GM21381 (cell line): ENCODE measurements around the gene OR6B1.

Experiments
- ATAC-seq: cut with Tn5 transposase; IDR thresholded peaks from one replicate; pipeline ENCODE4 v1.9.1; 2021; ENCODE audit warnings: mild to moderate bottlenecking, moderate library complexity; ENCODE audit not compliant: unreplicated experiment

Gene OR6B1

DNA sequence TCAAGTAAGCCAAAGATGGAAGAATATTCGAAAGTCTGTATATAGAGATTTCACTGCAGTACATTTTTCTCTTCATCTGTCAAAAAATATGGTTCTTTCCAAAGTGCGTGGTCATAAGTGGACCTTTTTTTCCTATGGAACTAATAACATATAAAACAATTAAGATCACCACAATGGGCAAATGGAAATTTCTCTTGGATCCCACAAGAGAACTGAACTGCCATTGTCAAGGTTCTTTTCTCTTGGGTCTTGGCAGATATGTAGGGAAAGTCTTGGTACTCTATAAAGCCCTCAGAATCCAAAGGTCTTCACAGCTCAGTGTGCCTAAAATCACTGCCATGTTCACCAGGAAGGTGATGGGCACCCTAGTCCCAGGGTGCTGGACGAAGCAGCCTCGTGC, at the start of gene OR6B1:
Gene OR6B1 (plus strand): TSS at position 301 of the 400 bp plus-strand sequence. CDS start 3,677 bp downstream, outside the sequence.
- ATAC-seq: no peak

DNA sequence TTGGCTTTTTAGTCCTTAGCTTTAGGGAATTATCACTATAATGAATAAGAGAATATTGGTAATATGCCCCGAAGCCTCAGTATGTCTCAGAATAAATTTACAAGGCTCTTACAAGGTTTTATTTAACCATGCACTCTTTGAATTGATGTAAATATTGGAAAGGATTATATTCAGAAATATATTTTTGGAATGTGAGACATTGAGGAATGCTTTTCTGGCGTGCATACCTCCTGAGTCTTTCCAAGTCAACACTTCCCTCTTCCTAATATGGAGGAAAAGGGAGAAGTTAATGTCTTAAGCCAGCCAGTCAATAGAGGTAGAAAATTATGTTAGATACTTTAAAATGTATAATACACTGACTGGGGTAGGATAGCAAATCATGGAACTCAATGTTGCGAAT, 46.7 kb upstream of the OR6B1 start:
- ATAC-seq: no peak

DNA sequence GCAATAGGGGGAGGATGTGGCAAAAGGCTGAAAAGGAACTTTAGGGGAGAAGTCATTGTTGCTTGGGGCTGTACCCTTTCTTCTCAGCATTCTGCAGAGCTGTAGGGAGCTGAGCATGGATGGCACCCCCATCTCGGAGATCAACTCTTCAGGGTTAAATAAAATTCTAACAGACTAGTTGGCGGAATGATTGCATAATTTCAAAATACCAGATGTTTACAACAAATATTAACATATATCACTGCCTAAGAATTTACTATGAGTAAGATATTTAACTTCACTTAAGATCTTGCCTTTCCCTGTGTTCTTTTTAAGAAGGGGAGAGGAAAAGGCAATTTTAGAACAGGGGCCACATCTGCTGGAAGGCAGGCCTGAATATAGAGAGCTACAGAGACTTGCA, 46.0 kb upstream of the OR6B1 start:
- ATAC-seq: no peak

DNA sequence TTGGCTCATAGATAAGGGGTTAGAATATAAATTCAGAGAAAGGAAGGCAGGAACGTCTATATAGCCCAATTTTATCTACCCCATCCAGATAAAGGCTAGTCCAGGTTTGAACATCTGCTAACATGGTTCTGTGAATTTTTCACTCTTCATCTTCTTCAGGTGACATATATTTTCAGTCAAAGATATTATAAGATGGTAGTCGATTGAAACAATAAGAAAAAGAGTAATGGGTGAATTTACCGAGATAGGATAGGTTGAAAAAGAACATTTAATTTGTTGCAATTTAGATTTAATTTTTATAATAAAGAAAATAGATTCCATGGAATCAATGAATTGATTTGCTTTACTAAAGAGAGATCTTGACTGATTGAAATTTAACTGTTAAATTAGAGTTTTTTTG, 45.6 kb upstream of the OR6B1 start, which contains the start of gene OR2F1:
Gene OR2F1 (plus strand): TSS at position 301 of the 400 bp plus-strand sequence. CDS start 5,127 bp downstream, outside the sequence.
- no peak for ATAC-seq

DNA sequence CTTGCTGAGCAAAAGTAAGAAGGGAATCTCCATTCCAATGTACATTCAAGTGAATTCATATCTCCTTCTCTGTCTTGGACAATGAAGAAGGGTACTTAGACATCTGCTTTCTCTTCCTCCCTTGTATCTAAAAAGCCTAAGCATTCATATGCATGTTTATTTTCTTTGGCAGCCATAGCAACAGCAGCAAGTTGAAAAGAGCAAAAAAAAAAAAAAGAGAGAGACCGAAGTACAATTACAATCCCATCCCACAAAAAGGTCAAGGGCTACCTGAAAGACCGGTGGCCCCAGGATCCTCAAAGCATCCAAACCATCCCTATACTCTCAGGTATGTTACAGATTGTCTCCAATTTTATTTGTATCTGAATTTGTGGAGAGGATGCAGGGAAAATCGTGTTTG, 41.3 kb upstream of the OR6B1 start:
- ATAC-seq: no peak

DNA sequence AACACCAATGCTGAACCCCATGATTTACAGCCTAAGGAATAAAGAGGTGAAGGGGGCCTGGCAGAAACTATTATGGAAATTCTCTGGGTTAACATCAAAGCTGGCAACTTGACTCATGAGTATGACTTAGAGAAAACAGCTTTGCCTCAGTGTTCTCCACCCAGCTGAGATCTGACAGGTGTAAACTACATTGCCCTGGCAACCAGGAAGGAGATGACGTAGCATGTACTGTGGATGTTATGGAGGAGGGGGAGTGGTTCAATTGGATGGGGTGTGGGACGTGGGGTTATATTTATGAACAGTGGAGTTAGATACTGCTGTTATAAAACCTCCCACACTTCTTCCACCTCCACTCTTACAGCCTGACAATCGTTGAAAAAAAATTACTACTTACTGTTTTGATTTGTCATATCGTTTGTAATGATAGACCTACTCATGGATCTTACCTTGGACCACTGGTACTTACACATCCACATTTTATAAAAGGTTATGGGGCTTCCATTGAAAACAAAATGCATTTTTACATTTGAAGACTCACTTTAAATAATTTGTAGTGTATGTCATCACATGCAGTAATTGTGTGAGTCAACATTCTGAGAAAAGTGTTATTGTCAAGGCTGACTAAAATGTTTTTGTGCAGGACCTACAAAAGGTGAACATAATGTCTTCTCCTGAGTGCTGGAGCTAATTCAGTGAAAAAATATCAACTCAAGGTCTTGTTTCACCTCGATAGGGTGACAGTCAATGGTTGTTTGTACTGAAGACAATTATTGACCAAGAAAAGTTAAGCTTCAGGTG, 39.1 kb upstream of the OR6B1 start:
- ATAC-seq: no peak

DNA sequence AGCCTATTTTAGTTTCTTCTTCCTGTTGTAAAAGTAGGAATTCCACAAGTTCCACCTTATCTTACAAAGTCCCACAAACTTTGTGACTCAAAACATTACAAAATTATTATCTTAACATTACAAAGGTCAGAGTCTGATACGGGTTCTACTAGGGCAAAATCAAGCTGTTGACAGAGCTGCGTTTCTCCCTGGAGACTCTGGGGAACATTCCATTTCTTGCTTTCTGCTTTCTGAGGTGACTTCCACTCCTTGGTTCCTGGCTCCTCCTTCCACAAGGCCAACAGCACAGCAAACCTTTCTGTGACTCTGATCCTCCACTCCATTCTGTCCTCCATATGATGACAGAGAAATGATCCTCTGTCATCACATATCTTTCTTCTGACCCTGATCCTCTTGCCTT, 34.8 kb upstream of the OR6B1 start:
- no peak for ATAC-seq

DNA sequence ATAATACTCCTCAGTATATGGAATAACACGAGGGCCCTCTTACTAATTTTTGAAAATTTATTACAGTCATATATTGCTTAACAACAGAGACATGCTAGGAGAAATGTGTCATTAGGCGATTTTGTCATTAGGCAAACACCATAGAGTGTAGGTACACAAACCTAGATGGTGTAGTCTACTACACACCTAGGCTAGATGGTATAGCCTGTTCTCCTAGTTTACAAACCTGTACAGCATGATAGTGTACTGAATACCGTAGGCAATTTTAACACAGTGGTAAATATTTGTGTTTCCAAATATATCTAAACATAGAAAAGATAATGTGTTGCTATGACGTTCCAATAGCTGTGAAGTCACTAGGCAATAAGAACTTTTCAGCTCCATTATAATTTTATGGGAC, 32.7 kb upstream of the OR6B1 start:
- ATAC-seq: no peak

DNA sequence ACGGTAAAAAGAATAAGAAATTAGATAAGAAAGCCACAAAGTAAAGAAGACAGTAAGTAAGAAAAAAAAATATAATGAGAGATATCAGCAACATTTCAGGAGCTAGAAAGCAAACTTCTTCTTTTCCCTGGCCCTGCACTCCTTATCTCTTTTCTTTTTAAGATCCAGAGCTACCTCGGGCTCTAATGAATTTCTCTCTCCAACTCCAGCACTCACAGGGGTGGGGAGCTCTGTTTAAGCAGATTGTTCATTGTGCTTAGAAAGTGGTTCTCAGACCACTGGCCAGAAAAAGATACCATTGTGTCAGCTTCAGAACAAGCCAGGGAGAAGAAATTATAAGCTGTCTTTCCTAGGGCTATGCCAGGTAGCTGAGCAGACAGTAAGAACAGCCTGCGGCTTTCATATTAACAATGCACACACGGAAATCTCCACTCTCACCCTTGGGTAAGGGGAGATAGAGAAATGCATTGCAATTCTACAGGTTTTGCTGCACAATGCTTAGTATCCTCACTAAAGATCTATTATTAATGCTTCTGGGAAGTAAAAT, 26.2 kb upstream of the OR6B1 start:
- no peak for ATAC-seq

DNA sequence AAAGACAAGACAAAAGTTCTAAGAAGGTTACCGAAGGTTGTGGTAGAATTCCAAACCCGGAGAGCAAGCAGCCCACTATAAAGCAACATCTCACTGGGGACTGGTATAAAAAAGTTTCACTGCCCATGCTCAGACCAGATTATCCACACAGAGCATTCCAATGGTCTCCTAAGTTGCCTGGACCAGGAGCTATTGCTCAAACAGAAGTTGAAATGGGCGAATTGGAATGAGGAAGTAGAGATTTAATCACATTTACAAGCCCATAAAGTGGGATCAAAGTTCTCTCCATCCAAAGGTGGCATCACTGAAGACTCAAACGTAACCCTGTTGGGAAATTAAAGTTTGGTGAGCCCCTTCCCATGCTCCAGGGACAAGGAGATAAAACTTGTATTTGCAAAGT, 25.7 kb upstream of the OR6B1 start:
- ATAC-seq: no peak

DNA sequence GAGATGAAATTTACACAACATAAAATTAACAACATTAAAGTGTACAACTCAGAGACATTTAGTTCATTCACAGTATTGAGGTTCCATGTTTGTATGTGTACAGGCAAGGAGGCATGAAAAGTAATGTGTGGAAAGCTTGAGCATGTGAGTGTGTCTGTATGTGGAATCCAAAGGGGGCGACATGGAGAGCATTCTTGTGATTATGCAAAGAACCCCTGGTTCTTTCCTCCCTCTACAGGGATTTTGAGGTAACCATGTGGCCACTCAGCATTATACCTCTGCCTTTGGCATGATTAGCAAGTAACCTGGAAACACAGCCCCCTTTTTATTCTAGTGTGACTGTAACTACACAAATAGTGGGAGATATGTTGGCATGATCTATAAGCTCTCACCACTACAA, 24.5 kb upstream of the OR6B1 start:
- ATAC-seq: no peak

DNA sequence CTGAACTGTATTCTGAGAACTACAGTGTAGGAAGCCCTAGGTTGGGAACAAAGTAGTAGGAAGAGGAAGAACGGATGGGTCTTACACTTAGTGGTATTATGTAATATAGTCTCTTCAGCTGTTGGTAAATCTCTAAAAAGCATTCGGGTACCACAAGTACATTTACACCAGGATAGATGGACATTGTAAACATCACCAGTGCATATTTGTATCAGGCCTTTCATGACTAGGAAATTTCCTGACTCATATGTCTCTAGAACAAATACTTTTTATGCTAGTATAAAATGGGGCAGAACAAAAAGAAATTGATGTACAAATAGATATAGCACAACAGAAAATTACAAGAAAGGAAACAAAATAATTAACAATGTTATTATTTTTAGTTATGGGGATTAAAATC, 21.5 kb upstream of the OR6B1 start:
- ATAC-seq: no peak

DNA sequence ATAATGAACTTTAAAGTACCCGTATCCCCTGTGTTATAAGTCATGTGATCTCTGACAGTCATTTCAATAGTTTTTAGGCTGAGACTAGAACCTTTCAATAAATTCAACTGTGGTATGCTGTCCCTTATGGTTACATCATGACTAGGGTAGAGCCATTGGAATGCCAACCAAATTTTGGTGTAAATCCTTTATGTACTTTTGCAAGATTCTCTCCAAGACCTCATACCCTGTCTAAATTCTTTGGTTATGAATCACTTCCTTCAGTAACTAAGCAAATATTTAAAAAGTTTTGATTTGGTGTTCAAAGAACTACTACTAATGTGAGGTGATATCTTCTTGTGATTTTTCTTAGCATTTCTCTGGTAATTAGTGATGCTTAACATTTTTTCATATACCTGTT, 20.8 kb upstream of the OR6B1 start:
- no peak for ATAC-seq

DNA sequence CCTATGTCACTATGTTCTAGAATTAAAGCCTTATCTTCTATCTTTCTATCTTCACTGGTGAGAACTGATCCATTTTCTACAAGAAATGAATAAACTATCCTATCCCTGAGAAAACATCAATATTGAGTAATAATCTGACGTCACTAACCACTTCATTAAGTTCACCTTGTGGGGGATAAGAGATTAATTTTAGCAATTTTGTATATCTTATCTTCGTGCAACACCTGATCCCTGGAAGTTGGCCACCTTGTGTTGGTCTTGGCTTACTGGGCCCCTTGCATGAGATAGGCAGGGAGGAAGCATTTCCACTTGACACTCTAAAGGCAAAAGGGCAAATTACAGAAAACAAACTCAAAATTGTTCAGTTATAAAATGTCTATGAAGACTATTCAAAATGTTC, 20.1 kb upstream of the OR6B1 start:
- ATAC-seq: no peak

DNA sequence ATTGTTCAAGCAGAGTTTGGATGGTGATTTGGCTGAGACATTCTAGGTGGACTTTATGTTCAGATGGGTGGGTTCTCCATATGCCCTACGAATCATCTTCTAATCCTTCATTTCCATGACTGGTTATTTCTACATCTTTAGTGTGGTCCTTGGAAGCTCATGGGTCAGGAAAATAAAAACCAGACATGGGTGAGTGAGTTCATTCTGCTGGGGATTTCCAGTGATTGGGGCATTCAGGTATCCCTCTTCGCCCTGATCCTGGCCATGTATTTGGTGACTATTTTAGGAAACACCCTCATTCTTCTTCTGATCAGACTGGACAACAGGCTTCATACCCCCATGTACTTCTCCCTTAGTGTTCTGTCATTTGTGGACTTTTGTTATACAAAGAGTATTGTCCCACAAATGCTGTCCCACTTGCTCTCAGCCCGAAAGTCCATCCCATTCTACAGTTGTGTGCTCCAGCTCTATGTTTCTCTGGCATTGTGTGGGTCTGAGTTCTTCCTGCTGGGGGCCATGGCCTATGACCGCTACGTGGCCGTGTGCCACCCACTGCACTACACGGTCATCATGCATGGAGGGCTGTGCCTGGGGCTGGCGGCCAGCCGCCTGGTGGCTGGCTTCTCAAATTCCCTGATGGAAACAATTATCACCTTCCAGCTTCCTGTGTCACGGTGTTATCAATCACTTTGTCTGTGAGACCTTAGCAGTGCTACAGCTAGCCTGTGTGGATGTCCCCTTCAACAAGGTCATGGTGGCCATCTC, 19.2 kb upstream of the OR6B1 start:
- ATAC-seq: no peak

DNA sequence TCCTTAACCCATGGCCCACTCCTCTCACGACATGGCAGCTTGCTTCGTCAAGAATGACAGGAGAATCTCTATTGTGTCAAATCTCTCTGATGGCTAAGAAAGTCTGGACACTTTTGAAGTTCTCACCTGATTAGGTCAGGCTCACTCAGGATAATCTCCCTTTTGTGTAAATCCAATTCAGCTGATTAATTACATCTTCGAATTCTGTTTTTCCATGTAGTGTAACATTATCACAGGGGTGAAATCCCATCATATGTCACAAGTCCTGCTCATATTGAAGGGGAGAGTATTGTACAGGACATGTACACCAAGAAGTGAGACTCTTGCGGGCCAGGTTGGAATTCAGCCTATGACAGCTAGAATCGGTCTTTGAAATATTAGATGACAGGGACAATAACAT, 16.2 kb upstream of the OR6B1 start:
- ATAC-seq: no peak

DNA sequence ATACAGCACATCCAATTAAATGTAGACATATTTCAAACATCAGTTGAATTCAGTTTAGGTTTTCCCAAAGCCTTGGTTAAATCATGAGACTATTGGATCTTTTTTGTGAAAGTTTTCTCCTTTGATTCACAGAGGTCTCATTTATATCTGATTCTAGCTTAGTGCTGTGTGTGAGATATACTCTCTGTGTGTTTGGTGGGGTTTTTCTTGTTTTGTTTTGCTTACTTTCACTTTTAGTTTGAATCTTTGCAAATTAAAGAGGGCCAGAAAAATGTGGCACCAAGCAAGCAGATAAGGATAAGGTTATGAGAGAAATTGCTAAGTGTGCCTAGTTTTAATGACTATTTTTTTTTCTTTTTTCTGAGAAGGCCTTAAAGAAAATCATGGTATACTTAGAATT, 12.6 kb upstream of the OR6B1 start:
- ATAC-seq: no peak

DNA sequence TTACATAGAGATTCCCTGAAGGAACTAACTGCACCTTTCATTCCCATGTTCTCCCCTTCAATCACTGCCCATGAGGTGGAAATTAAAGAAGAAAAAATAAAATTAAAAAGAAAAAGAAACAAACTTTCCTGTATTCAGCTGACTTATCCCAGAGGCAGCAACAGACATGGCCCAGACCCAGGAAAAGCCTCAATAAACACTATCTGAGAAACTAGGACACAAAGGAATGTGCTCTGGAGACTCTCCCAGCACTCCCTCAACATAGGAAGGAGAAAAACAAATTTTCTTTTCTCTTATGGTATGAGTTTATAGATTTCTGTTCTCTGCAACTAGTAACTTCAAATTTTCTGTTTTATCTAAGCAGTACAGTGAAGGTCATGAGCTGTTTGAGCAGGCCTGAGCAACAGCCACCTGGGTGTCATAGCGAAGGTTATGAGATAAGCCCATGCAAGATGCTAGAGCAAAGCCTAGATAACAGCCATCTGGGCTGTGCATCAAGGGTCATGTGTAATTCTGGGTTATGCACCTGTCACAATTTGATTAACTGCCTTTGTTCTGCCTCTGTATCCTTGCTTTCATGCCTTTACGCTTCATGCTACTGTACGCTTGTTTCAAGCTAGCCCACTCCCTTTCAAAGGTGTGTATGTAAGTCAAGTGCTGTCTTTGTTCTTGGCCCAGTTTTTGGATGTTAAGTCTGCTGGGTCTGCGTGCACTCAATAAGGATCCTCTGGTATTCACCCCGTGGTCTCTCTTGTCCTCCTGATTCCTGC, 11.0 kb upstream of the OR6B1 start:
- ATAC-seq: no peak

DNA sequence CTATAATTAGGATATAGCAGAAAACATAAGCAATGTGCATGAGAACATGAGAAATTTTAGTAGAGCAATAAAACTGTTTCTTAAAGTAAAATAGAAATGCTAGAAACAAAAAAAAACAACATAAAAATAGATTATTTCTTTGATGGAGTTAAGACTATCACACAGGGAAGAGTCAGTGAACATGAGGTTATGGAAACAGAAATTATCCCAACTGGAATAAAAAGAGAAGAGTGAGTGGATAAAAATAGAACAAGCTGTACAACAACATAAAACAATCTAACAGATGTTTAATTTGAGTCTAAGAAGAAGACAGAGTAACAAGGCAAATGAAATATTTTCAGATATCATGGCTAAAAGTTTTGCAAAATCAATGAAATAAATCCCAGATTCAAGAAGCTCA, 7.5 kb upstream of the OR6B1 start:
- ATAC-seq: no peak

DNA sequence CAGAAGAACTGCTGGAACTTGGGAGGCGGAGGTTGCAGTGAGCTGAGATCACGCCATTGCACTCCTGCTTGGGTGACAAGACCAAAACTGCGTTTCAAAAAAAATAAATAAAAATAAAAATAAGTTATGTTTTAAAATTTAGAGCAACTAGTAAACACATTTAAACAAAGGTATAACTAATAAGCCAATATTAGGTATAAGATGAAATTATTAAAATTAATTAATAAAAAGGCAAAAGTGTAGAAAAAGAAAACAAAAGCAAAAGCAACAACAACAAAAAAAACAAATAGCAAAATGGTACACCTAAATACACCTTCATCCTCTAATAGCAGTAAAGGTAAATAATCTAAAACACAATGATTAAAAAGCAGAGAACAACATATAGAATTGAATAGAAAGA, 6.2 kb upstream of the OR6B1 start:
- no peak for ATAC-seq

DNA sequence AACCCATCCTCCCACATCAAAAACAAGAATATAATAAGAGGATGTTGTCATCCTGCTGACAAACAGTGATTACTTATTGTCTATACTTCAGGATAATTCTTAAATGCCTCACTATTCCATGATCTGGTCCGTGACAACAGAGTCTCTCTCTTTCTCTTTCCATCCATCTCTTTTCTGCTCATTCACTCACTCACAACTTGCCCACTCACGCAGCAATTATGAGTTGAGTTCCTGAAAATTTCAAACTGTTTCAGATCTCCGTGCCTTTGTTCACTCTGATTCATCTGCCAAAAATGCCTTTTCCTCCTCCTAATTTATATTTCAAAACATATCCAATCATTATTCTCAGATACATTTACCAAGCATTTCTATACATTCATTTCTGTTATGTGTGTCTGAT, 1.4 kb downstream of the OR6B1 start:
- ATAC-seq: no peak
